Measurements from ENCODE around the gene CARD16.

DNA sequence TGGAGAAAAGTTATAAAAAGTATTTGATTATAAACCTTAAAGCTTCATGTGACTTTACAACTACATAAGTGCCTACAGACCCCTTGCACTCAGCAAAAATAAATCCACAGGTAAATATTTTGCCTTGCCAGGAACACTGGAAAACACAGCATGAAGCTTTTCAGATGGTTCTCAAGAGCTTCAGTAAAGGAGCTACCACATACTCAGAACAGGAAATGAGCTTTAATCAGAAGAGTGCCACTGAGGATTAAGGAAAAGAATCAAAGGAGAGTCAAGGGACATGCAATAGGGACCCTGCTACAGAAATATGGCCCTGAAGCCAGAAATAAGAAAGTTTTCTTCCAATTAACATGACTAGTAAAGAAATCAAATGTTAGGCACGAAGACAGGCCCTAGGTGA, 11.4 kb downstream of the CARD16 start:
- TF ChIP-seq, protein P1, sequence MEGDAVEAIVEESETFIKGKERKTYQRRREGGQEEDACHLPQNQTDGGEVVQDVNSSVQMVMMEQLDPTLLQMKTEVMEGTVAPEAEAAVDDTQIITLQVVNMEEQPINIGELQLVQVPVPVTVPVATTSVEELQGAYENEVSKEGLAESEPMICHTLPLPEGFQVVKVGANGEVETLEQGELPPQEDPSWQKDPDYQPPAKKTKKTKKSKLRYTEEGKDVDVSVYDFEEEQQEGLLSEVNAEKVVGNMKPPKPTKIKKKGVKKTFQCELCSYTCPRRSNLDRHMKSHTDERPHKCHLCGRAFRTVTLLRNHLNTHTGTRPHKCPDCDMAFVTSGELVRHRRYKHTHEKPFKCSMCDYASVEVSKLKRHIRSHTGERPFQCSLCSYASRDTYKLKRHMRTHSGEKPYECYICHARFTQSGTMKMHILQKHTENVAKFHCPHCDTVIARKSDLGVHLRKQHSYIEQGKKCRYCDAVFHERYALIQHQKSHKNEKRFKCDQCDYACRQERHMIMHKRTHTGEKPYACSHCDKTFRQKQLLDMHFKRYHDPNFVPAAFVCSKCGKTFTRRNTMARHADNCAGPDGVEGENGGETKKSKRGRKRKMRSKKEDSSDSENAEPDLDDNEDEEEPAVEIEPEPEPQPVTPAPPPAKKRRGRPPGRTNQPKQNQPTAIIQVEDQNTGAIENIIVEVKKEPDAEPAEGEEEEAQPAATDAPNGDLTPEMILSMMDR (IDR thresholded peaks at IDR 0.05; ENCODE audit: low read depth, low read length, poor library complexity, severe bottlenecking), result no peak
- no peak for TF ChIP-seq EZH2phosphoT487 (IDR thresholded peaks at IDR 0.05; ENCODE audit: borderline replicate concordance, low read length)

All from DOHH2 (cell line).